HG02678 (cell line): ENCODE data around the gene ABTB1.
A peak's percentile ranks its signal among the peaks of the same experiment; 100 is the strongest.

Experiments
- ATAC-seq: cut with Tn5 transposase; IDR thresholded peaks from one replicate; pipeline ENCODE4 v1.9.1; 2021; ENCODE audit warnings: mild to moderate bottlenecking, moderate library complexity; ENCODE audit not compliant: unreplicated experiment

Gene ABTB1

DNA sequence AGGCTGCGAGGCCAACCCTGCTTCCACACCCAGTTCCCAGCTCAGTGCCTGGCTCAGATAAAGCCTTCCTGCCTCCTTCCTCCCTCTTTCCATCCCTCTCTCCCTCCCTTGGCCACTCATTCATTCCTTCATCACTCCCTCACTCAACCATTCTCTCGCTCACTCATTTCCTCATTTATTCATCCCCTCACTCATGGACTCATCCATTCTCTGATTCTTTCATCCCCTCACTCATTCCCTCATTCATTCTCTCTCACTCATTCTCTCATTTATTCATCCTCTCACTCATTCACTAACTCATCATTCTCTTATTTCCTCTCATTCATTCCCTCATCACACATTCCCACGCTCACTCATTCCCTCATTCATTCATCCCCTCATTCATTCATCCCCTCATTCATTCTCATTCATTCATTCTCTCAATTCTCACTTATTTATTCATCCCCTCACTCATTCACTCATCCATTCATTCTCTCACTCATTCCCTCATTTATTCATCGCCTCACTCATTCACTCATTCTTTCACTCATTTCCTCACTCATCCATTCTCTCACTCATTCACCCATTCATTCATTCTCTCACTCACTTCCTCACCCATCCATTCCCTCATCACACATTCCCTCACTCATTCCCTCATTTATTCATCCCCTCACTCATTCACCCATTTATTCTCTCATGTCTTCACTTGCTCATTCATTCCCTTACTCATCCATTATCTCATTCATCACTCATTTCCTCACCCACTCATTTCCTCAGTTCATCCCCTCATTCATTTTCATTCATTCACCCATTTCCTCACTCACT lies 13.2 kb downstream of the ABTB1 start:
- no peak for ATAC-seq

DNA sequence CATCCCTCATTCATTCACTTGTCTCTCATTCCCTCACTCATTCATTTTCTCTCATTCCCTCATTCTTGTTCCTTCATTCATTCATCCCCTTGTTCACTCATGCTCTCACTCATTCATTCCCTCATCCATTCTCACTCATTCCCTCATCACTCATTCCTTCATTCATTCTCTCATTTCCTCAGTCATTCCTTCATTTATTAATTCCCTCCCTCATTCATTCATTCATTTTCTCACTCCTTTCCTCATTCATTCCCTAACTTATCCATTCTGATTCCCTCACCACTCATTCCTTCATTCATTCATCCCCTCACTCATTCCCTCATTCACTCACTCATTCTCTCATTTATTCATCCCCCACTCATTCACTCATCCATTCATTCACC lies 13.8 kb downstream of the ABTB1 start:
- ATAC-seq = no peak

DNA sequence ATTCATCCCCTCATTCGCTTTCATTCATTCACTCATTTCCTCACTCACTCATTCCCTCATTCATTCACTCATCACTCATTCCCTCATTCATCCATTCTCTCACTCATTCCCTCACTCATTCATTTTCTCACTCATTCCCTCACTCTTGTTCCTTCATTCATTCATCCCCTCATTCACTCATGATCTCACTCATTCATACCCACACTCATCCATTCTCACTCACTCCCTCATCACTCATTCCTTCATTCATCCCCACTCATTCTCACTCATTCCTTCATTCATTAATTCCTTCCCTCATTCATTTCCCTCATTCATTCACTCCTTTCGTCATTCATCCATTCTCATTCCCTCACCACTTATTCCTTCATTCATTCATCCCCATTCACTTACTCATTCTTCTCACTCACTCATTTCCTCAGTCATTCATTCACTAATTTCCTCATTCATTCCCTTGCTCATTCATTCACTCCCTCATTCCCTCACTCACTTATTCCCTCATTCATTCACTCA lies 14.5 kb downstream of the ABTB1 start:
- ATAC-seq = no peak

DNA sequence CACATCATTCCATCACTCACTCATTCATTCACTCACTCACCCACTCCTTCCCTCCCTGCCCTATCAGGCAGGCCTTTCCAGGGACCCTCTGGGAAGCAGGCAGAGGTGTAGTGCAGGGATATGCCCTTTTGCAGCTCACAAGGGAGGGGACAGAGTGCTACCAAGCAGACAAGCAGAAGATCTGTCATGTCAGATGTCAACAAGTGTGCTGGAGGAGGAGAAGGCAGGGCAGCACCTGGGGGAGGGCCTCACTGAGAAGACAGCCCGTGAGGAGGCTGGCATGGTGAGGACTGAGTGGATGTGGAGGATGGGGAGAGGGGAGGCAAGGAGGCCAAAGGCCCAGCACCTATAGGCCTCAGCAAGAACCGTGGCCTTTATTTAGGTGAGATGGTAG lies 15.3 kb downstream of the ABTB1 start:
- no peak for ATAC-seq

DNA sequence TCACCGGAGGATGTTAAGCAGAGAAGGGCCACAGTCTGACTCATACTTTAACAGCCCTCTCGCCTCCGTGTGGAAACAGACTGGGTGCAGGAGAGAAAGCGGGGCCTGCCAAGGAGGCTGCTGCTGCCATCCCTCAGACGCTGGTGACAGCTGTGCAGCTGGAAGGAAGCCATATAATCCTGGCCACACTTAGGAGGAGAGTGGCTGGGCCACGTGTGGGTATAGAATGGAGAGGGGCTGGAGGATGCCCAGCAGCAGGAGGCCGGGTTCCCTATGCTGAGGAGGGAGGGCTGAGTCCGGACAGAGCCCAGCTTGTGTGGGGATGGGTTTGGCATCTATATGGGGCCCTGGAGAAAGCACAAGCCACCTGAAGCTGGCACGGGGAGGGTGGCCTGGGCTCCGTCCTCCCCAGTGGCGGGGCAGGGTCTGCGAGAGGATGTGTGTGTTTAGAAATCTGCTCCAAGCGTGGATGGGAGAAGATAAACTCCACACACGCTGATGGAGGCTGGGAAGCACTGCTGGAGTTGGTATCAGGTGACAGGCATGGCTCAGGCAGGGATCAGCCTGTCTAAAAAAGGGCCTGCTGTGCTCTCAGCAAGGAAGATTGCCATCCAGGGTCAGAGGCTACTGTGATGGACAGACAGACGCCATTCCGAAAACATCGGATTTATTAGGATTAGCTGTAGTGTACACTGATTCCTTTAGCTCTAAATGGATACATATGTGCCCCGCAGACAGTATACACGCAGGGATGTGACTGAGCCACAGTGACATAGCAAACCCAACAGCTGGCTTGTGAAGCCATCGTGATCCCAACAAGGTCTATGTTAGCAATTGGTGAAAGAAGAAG lies 15.9 kb downstream of the ABTB1 start:
- ATAC-seq = no peak

DNA sequence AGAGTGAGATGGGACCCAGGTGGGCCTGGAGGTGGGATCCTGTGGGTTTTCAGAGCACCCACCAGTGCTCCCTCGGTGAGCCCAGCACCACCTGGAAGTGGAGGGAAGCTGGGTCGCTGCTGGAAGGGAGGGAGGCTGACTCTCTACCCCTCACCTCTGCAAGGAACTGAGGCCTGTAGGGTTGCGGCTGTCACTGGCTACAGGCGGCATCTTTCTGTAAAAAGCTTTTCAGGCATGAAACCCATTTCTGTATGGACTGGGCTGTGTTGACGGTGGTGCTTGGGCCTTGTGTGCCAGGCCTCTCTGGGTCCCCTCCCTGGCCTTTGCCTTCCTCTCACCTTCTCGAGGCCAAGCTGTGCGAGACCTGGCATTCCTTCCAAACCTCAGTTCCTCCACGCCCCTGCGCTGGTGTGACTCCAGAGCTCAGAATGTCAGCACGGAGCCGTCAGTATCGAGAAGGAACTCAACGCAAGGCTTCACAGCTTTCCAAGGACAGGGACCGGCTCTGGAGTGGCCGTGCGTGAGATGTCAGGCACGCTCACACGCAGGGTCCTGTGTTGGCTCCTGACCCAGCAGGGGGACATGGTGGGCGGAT lies 16.6 kb downstream of the ABTB1 start:
- no peak for ATAC-seq

GRCh38 chr3:127690106-127690505 lies 17.4 kb downstream of the ABTB1 start:
- no peak for ATAC-seq

- ATAC-seq = no peak
These were observed 18.2 kb downstream of the ABTB1 start for GRCh38 chr3:127690823-127691452.

DNA sequence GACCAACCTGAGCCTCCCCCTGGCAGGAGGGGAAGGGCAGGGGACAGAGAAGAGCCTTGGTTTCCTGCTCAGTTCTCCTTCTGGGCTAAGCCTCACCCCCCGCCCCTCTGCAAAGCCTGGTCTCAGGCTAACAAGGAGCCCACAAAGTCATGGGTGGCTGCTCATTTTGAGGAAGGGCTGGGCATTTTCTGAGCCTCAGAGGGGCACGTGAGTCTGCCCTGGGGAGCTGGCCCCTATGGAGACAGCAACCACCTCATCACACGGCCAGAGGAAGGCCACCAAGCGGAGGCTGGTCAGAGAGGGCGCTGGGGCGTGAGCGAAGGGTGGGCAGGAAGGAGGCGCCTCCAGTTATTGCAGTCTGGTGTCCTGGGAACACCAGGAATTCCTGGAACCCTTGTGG lies 18.7 kb downstream of the ABTB1 start:
- no peak for ATAC-seq

- ATAC-seq = no peak
These were observed 19.2 kb downstream of the ABTB1 start for GRCh38 chr3:127691974-127692373.

GRCh38 chr3:127692501-127693335 lies 20.0 kb downstream of the ABTB1 start:
- ATAC-seq = no peak

DNA sequence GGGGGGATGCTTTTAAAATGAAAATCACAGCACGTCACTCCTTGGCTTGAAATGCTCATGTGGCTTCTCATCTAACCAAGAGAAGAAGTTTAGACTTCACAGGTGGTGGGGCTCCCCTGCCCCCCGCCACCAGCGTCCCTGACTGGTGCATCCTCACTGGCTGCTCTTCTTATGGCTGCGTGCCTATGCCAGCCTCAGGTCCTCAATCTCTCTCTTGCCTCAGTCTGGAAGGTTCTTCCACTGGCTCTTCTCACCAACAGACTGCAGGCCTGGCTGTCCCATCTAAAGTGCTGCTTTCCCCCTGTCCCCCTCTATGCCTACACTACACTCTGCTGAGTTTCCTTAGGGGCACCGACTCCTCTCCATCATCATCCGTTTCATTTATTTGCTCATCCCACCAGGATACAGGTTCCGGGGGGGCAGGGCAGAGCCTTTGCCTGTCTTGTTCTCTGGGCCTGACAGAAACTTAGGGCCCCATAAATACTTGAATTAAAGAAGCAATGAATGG lies 20.6 kb downstream of the ABTB1 start:
- ATAC-seq = no peak

DNA sequence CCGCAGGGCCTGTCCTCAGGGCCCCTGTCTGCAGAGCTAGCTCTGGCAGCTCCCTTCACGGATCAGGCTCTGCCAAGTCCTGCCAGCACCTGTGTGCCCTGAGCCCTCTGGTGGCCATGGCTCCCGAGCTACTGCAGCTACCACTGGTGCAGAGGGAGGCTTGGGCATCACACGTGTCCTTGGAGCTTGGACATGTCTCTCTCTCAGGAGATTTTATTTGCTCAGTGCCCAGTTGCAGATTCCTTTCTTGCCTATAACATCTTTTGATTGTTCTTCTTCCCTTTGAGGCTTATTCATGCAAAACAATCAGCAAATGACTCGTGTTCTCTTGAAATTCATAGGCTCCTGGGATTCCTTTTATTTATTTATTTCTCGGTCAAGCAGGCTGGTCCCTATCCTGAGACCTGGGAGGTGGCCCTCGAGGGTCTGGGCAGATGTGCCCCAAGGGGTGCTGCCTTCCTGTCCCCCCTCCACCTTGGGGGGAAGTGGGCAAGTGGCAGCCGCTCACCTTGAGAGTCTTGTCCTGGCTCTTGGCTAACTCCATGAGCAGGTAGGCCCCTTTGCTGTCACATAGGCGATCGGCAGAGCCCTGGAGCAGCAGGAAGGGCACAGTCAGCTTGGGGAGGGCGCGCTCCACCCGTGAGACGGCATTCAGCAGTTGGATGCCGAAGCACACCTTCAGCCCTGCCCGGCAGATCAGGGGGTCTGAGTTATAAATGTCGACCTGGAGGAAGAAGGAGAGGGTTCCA lies 21.9 kb downstream of the ABTB1 start:
- no peak for ATAC-seq

GRCh38 chr3:127697551-127698240 lies 24.9 kb downstream of the ABTB1 start:
- peak; percentile 79 for ATAC-seq

GRCh38 chr3:127698286-127698685 lies 25.5 kb downstream of the ABTB1 start:
- ATAC-seq = no peak

- no peak for ATAC-seq
These were observed 26.1 kb downstream of the ABTB1 start for GRCh38 chr3:127698691-127699415.

DNA sequence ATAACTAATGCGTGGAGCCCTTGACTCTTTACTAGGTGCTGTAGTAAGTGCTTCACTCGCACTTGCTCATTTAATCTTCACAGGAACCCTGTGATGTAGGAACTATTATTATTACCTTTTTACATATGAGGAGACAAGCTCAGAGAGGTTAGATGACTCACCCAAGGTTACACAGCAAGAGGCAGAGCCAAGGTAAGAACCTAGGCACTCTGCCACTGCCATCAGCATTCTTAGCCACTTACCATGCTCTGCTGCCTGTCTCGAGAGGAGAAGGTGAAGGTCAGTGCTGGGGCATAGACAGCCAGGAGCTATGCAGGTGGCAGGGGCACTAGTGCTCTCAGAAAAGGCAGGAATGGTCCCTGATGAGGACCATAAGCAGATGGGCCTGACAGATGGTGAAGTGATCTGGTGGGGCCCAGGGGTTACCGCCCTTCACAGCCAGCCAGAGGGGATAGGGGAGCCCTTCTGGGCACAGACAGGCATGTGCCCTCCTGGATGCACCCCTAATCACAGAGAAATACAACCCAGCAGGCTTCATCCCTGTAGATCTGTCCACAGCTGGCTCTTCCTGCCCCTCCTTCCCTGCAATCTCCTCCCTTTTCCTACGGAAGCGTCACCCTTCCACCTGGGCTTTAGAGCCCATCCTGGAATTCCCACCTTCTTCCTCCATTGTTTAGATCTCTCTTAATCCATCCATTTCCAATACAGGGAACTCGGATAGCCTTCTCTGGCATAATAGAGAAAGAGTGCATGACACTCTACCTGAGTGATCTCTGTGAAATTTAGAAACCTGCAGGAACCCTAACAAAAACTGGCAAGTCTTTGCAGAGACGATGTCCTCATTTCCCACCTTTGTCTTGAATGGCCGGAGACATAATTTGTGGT lies 26.9 kb downstream of the ABTB1 start:
- ATAC-seq = no peak
